Mammary epithelial cell (primary cell): Measurements from ENCODE around the gene NT5E.

ENCODE experiments used
- EZH2 ChIP-seq: IDR thresholded peaks from 2 replicates; pipeline ENCODE4 v1.6.1; 2012; ENCODE audit warnings: low read length, inconsistent platforms, borderline replicate concordance
- TF ChIP-seq, protein P1 (sequence below), 2 donors: IDR thresholded peaks in 1 of 2; conservative IDR thresholded peaks in 1 of 2; 2 replicates each; pipeline ENCODE4 v1.5.1; 2011 to 2012; ENCODE audit warnings: inconsistent platforms in 2 of 2, low read length in 2 of 2, mild to moderate bottlenecking in 2 of 2, control low read depth in 1 of 2, low read depth in 1 of 2; ENCODE audit not compliant: insufficient read depth in 1 of 2; ENCODE audit errors: extremely low read depth in 1 of 2

DNA sequence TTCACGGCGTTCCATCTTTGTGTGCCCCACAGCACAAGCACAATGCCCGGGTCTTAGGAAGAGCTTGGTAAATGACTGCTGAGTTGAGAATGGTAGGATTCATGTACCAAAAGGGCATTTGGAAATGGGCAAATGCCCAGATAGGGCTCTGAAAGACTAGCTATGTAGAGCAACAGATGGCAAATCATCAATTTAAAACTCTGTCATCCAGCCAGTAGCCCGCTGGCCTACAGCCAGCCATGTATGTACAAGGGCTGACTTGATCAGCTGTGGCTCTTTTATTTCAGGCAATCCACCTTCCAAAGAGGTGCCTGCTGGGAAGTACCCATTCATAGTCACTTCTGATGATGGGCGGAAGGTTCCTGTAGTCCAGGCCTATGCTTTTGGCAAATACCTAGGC lies 35.1 kb downstream of the NT5E start:
- TF ChIP-seq, protein P1, sequence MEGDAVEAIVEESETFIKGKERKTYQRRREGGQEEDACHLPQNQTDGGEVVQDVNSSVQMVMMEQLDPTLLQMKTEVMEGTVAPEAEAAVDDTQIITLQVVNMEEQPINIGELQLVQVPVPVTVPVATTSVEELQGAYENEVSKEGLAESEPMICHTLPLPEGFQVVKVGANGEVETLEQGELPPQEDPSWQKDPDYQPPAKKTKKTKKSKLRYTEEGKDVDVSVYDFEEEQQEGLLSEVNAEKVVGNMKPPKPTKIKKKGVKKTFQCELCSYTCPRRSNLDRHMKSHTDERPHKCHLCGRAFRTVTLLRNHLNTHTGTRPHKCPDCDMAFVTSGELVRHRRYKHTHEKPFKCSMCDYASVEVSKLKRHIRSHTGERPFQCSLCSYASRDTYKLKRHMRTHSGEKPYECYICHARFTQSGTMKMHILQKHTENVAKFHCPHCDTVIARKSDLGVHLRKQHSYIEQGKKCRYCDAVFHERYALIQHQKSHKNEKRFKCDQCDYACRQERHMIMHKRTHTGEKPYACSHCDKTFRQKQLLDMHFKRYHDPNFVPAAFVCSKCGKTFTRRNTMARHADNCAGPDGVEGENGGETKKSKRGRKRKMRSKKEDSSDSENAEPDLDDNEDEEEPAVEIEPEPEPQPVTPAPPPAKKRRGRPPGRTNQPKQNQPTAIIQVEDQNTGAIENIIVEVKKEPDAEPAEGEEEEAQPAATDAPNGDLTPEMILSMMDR (conservative IDR thresholded peaks at IDR 0.05 in 1 of 2, IDR thresholded peaks at IDR 0.05 in 1 of 2; ENCODE audit: extremely low read depth in 1 of 2, insufficient read depth in 1 of 2, low read depth in 1 of 2, low read length in 2 of 2), result no peak
- TF ChIP-seq EZH2, result no peak
